Activated naive CD4-positive, alpha-beta T cell treated with anti-CD3 and anti-CD28 coated beads, Interleukin-2, amount 50 U/mL, for 72 hours (primary cell): ENCODE results near the gene RARS1. TPM values are rescaled to one million over a fixed set of nuclear protein-coding genes. Genes with fewer than 3 reads are reported as not detected.

Experiments used
- ATAC-seq, 2 donors: fragments of 150-1000 bp; cut with Tn5 transposase; 2 replicates each; pipeline ENCODE4 v1.10.0; 2021; ENCODE audit warnings: mild to moderate bottlenecking in 2 of 2, moderate library complexity in 2 of 2
- DNase-seq, 2 donors: peaks; one replicate each; pipeline ENCODE4 v3.0.0; 2021 to 2022; ENCODE audit warnings: low spot score in 2 of 2
- H3K27ac Mint-ChIP-seq, 2 donors: one replicate each; pipeline ENCODE4 v1.8.0; 2022; ENCODE audit warnings: mild to moderate bottlenecking in 2 of 2, mixed read lengths in 2 of 2
- H3K36me3 Mint-ChIP-seq, 2 donors: one replicate each; pipeline ENCODE4 v1.8.0; 2022; ENCODE audit warnings: mixed read lengths in 2 of 2
- H3K9me3 Mint-ChIP-seq, 2 donors: one replicate each; pipeline ENCODE4 v1.8.0; 2022; ENCODE audit warnings: mixed read lengths in 2 of 2
- total RNA-seq, 2 donors: library from RNA; stranded (reverse); gene quantifications; one replicate each; pipeline ENCODE4 v1.2.3, GENCODE V29; 2022

The RARS1 gene
- 100 to 1,000 TPM; 108 to 115 TPM for total RNA-seq

GRCh38 chr5:168486136-168486879 is at the start of gene RARS1:
Gene RARS1 (plus strand): TSS chr5:168486471. CDS start chr5:168486499, 28 bp downstream.
- Mint-ChIP-seq H3K9me3 (no peaks in the 10 kb centered on the region), H3K27ac (peak within 1 kb of the TSS; percentile 88 to 98), H3K36me3 (peaks cover 15 to 34% of the 10 kb centered on the region in 2 donors)
- peak; percentile 95 to 98 for ATAC-seq
- peak; percentile 86 to 94 for DNase-seq

- Mint-ChIP-seq H3K9me3 (no peaks in the 10 kb centered on the region), H3K27ac (no peak overlapping the region), H3K36me3 (no peaks in the 10 kb centered on the region)
- DNase-seq: no peak
- ATAC-seq: no peak
Measured at GRCh38 chr5:168438349-168438748, 47.9 kb upstream of the RARS1 start.

GRCh38 chr5:168443533-168443932 is 42.7 kb upstream of the RARS1 start:
- no peaks in the 10 kb centered on the region for H3K9me3 Mint-ChIP-seq
- no peaks in the 10 kb centered on the region for H3K36me3 Mint-ChIP-seq
- no peak for ATAC-seq

GRCh38 chr5:168443950-168444700 is 42.1 kb upstream of the RARS1 start:
- Mint-ChIP-seq H3K36me3 (no peaks in the 10 kb centered on the region), H3K27ac (no peak overlapping the region), H3K9me3 (no peaks in the 10 kb centered on the region)
- ATAC-seq (no peak), DNase-seq (no peak)

More at GRCh38 chr5:168443533-168443932, 42.7 kb upstream of the RARS1 start:
- DNase-seq: no peak
- H3K27ac Mint-ChIP-seq: no peak overlapping the region

- H3K9me3 Mint-ChIP-seq: no peaks in the 10 kb centered on the region
- no peak overlapping the region for H3K27ac Mint-ChIP-seq
- ATAC-seq (no peak), DNase-seq (no peak)
- H3K36me3 Mint-ChIP-seq: no peaks in the 10 kb centered on the region
Measured at GRCh38 chr5:168446983-168447619, 39.2 kb upstream of the RARS1 start.

- ATAC-seq (no peak), DNase-seq (no peak)
- H3K9me3 Mint-ChIP-seq: no peaks in the 10 kb centered on the region
- no peaks in the 10 kb centered on the region for H3K36me3 Mint-ChIP-seq
- H3K27ac Mint-ChIP-seq: no peak overlapping the region
Measured at GRCh38 chr5:168447808-168448207, 38.5 kb upstream of the RARS1 start.

- no peak for DNase-seq
- no peak for ATAC-seq
- no peak overlapping the region for H3K27ac Mint-ChIP-seq
- no peaks in the 10 kb centered on the region for H3K36me3 Mint-ChIP-seq
- no peaks in the 10 kb centered on the region for H3K9me3 Mint-ChIP-seq
Measured at GRCh38 chr5:168449166-168449565, 37.1 kb upstream of the RARS1 start.

GRCh38 chr5:168451565-168451964 is 34.7 kb upstream of the RARS1 start:
- Mint-ChIP-seq H3K27ac (no peak overlapping the region), H3K9me3 (no peaks in the 10 kb centered on the region), H3K36me3 (no peaks in the 10 kb centered on the region)
- ATAC-seq (no peak), DNase-seq (no peak)

GRCh38 chr5:168455201-168455600 is 31.1 kb upstream of the RARS1 start:
- DNase-seq (no peak), ATAC-seq (no peak)
- H3K9me3 Mint-ChIP-seq: peaks cover 0 to 4% of the 10 kb centered on the region in 2 donors
- peaks cover 11 to 13% of the 10 kb centered on the region in 2 donors for H3K36me3 Mint-ChIP-seq
- no peak overlapping the region for H3K27ac Mint-ChIP-seq

- no peak for DNase-seq
- no peak for ATAC-seq
- Mint-ChIP-seq H3K36me3 (peaks cover 11 to 13% of the 10 kb centered on the region in 2 donors), H3K27ac (no peak overlapping the region), H3K9me3 (peaks cover 0 to 4% of the 10 kb centered on the region in 2 donors)
Measured at GRCh38 chr5:168457542-168457941, 28.7 kb upstream of the RARS1 start.

GRCh38 chr5:168460606-168461005 is 25.7 kb upstream of the RARS1 start:
- no peak for ATAC-seq
- Mint-ChIP-seq H3K9me3 (peaks cover 0 to 4% of the 10 kb centered on the region in 2 donors), H3K27ac (no peak overlapping the region), H3K36me3 (peaks cover 11 to 13% of the 10 kb centered on the region in 2 donors)
- no peak for DNase-seq

GRCh38 chr5:168463081-168463480 is 23.2 kb upstream of the RARS1 start:
- DNase-seq: no peak
- peaks cover 5 to 7% of the 10 kb centered on the region in 2 donors for H3K36me3 Mint-ChIP-seq
- no peak overlapping the region for H3K27ac Mint-ChIP-seq
- ATAC-seq: no peak
- H3K9me3 Mint-ChIP-seq: peaks cover 0 to 4% of the 10 kb centered on the region in 2 donors

- Mint-ChIP-seq H3K27ac (no peak overlapping the region), H3K36me3 (no peaks in the 10 kb centered on the region), H3K9me3 (no peaks in the 10 kb centered on the region)
- no peak for DNase-seq
- no peak for ATAC-seq
Measured at GRCh38 chr5:168464214-168464613, 22.1 kb upstream of the RARS1 start.

GRCh38 chr5:168464641-168465040 is 21.6 kb upstream of the RARS1 start:
- H3K27ac Mint-ChIP-seq: no peak overlapping the region
- H3K36me3 Mint-ChIP-seq: no peaks in the 10 kb centered on the region
- ATAC-seq: no peak

GRCh38 chr5:168467755-168468330 is 18.4 kb upstream of the RARS1 start:
- H3K36me3 Mint-ChIP-seq: no peaks in the 10 kb centered on the region
- DNase-seq (no peak), ATAC-seq (no peak)
- H3K9me3 Mint-ChIP-seq: no peaks in the 10 kb centered on the region
- H3K27ac Mint-ChIP-seq: no peak overlapping the region

More at GRCh38 chr5:168464641-168465040, 21.6 kb upstream of the RARS1 start:
- no peak for DNase-seq
- H3K9me3 Mint-ChIP-seq: no peaks in the 10 kb centered on the region

- H3K36me3 Mint-ChIP-seq: no peaks in the 10 kb centered on the region
- no peak for DNase-seq
- no peak for ATAC-seq
- no peak overlapping the region for H3K27ac Mint-ChIP-seq
- H3K9me3 Mint-ChIP-seq: no peaks in the 10 kb centered on the region
Measured at GRCh38 chr5:168468836-168469235, 17.4 kb upstream of the RARS1 start.

GRCh38 chr5:168469816-168470215 is 16.5 kb upstream of the RARS1 start:
- no peak for DNase-seq
- Mint-ChIP-seq H3K27ac (no peak overlapping the region), H3K9me3 (no peaks in the 10 kb centered on the region), H3K36me3 (no peaks in the 10 kb centered on the region)
- ATAC-seq: no peak
